ENCODE measurements around the gene HDAC4.

- no peak for TF ChIP-seq CTCF (IDR thresholded peaks at IDR 0.05)
- TF ChIP-seq POLR2A (IDR thresholded peaks at IDR 0.05) = no peak
- no peak for TF ChIP-seq EP300 (IDR thresholded peaks at IDR 0.05)
These were observed at the start of gene HDAC4 for GRCh38 chr2:239400596-239401066.

Measured in stomach (tissue), 4 donors.